IMR-90 (cell line): ENCODE data around the gene DNAH6.

Experiments
- CEBPB ChIP-seq: IDR thresholded peaks from 2 replicates; pipeline ENCODE4 v1.6.1; 2012; ENCODE audit warnings: low read depth, low read length, improper control_type of control experiment
- FOS ChIP-seq: fragments of 150-350 bp; IDR thresholded peaks from 2 replicates; pipeline ENCODE4 v1.6.1; 2016; ENCODE audit warnings: low read depth, low read length
- MXI1 ChIP-seq: IDR thresholded peaks from 2 replicates; pipeline ENCODE4 v1.6.1; 2012; ENCODE audit warnings: low read depth, mild to moderate bottlenecking, low read length, moderate library complexity, borderline replicate concordance
- POLR2A ChIP-seq: IDR thresholded peaks from 2 replicates; pipeline ENCODE4 v1.6.1; 2012; ENCODE audit warnings: mild to moderate bottlenecking, low read depth, low read length
- RCOR1 ChIP-seq: IDR thresholded peaks from 2 replicates; pipeline ENCODE4 v1.6.1; 2012; ENCODE audit warnings: mild to moderate bottlenecking, low read length, improper control_type of control experiment; ENCODE audit not compliant: insufficient replicate concordance
- SMC3 ChIP-seq: fragments of 150-350 bp; IDR thresholded peaks from 2 replicates; pipeline ENCODE4 v1.6.1; 2016; ENCODE audit warnings: low read depth, mild to moderate bottlenecking, antibody characterized with exemption, low read length, moderate library complexity
- TF ChIP-seq, protein P1 (sequence below): conservative IDR thresholded peaks from 2 replicates; pipeline ENCODE4 v1.5.1; 2012; ENCODE audit warnings: mild to moderate bottlenecking, low read depth, low read length, improper control_type of control experiment
- TF ChIP-seq, protein P2 (sequence below): fragments of 150-350 bp; IDR thresholded peaks from 2 replicates; pipeline ENCODE4 v1.6.1; 2017; ENCODE audit warnings: mild to moderate bottlenecking, antibody characterized with exemption, low read length, low read depth

GRCh38 chr2:84830095-84830494 is 313.8 kb downstream of the DNAH6 start:
- no peak for TF ChIP-seq POLR2A
- TF ChIP-seq, protein P1, sequence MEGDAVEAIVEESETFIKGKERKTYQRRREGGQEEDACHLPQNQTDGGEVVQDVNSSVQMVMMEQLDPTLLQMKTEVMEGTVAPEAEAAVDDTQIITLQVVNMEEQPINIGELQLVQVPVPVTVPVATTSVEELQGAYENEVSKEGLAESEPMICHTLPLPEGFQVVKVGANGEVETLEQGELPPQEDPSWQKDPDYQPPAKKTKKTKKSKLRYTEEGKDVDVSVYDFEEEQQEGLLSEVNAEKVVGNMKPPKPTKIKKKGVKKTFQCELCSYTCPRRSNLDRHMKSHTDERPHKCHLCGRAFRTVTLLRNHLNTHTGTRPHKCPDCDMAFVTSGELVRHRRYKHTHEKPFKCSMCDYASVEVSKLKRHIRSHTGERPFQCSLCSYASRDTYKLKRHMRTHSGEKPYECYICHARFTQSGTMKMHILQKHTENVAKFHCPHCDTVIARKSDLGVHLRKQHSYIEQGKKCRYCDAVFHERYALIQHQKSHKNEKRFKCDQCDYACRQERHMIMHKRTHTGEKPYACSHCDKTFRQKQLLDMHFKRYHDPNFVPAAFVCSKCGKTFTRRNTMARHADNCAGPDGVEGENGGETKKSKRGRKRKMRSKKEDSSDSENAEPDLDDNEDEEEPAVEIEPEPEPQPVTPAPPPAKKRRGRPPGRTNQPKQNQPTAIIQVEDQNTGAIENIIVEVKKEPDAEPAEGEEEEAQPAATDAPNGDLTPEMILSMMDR = no peak
- no peak for TF ChIP-seq MXI1
- TF ChIP-seq SMC3 = no peak
- TF ChIP-seq RCOR1 = no peak
- TF ChIP-seq, protein P2, sequence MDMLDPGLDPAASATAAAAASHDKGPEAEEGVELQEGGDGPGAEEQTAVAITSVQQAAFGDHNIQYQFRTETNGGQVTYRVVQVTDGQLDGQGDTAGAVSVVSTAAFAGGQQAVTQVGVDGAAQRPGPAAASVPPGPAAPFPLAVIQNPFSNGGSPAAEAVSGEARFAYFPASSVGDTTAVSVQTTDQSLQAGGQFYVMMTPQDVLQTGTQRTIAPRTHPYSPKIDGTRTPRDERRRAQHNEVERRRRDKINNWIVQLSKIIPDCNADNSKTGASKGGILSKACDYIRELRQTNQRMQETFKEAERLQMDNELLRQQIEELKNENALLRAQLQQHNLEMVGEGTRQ = no peak
- no peak for TF ChIP-seq FOS
- TF ChIP-seq CEBPB = no peak
